GM12873 (cell line): ENCODE results near the gene TMEM62.
A peak's percentile ranks its signal among the peaks of the same experiment; 100 is the strongest.

Experiments
- CTCF ChIP-seq: IDR thresholded peaks from 2 replicates; pipeline ENCODE4 v1.5.1; 2012; ENCODE audit warnings: low read depth, mild to moderate bottlenecking, moderate library complexity, low read length, control low read depth; ENCODE audit not compliant: insufficient read depth; ENCODE audit errors: missing control alignments

The TMEM62 gene

GRCh38 chr15:43135351-43135750, 2.0 kb downstream of the TMEM62 start:
- TF ChIP-seq CTCF: no peak

DNA sequence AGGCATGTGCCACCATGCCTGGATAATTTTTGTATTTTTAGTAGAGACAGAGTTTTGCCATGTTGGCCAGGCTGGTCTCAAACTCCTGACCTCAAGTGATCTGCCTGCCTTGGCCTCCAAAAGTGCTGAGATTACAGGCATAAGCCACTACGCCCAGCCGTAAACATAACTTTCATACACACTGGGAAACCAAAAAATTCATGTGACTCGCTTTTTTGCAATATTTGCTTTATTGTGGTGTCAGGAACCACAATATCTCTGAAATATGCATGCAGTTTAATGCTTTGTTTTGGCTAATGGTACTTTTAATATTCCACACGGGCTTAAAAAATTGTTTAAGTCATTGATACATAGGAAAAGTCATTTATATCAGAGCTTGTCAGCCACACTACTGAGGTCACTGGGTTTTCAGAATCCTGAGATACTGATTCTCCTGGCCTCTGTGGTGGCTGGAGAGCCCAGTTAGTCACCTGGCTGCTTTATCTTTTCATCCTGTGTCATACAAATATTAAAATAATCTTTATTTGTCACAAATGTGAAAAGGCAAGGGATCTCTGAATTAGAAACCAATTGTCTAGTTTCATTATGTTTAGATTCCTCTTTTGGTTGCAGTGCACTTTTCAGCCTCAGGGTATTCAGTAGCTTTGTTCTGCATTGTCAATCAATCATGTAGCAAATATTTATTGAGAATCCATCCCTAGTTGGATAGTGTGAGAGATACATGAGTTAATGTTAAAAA, 10.0 kb downstream of the TMEM62 start:
- peak; percentile 39 for TF ChIP-seq CTCF

DNA sequence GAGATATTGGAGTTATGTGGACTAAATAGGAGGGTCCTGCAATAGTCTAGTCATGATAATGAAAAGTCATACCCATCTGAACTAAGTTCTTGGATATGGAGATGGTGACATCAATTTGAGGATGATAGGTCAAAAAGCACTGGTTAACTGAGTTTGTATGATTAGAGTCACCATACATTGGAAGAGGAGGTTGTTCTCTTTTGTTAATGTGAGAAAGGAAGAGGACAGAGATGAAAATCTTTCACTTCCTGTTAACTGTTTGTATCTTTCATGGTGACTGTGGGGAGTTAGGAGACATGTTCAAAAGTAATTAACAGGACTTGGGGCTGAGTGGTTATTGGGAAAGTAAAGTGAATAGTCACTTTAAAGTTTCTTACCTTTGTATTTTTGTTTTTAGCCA, 11.1 kb downstream of the TMEM62 start:
- TF ChIP-seq CTCF: no peak

- TF ChIP-seq CTCF: no peak
Observed at GRCh38 chr15:43146184-43146583, 12.8 kb downstream of the TMEM62 start.

DNA sequence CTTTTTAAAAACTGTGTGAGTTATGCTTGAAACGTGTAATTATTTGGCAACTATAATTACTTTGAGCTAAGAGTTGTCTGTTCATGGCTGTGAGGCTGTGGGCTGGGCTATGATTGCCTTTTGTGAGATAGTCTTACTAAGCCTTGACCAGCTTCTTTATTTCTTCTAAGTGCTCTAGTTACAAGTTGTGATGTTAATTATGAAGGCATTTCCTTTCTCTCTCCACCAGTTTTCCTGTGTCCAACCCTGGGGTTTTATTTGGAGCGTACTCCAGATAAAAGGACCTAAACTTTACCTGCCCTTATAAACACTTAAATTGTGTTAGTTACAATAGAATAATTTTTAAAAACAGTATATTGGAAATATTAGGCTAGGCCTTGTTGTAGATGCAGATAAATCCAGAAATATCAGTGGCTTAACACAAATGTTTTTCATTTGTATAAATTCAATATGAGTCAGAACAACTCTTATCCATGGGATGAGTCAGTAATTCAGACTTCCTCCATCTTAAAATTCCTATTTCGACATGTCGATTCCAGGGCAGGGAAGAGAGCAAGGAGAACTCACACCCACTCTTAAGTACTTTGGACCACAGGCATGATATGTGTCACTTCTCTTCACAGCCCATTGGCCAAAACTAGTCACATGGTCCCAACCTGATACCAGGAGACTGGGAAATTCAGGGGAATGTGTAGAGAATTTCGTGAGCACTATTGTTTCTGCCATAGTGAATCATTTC, 17.0 kb downstream of the TMEM62 start:
- no peak for TF ChIP-seq CTCF

- no peak for TF ChIP-seq CTCF
Observed at GRCh38 chr15:43151688-43152087, 18.3 kb downstream of the TMEM62 start.

DNA sequence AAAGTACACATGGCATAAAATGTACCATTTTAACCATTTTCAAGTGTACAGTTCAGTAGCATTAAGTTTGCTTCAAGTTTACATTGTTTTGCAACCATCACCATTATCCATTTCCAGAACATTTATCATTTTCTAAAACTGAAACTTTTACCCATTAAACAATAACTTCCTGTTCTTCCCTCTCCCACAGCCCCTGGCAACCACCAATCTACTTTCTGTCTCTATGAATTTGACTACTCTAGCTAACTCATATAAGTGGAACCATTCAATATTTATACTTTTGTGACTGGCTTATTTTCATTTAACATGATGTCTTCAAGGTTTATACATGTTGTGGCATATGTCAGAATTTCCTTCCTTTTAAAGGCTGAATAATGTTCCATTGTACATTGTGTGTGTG, 19.9 kb downstream of the TMEM62 start:
- TF ChIP-seq CTCF: no peak
